ENCODE data around the gene LYSMD2.

The LYSMD2 gene

DNA sequence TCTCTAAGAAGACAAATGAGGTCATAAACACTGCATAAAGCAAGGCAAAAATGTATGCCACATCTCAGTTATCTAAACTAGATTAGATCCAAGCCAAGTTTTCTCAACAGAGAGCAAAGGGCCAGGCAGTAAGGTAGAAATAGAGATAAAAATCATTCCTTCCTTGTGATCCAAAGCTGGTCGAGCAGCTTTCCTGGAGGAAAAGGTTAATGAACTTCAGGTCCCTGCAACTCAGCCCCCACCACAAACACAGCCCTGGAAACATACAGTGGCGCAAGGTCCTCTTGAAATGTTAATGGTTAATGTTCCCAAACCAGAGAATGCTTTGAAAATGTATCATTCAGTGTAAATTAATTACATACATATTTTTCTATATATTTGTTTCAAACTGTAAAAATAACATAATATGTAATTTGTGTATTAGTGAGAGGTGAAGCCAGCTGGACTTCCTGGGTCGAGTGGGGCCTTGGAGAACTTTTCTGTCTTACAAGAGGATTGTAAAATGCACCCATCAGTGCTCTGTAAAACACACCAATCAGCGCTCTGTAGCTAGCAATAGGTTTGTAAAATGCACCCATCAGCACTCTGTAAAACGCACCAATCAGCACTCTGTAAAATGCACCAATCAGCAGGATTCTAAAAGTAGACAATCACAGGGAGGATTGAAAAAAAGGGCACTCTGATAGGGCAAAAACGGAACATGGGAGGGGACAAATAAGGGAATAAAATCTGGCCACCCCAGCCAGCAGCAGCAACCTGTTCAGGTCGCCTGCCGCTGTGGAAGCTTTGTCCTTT is 17.1 kb downstream of the LYSMD2 start:
- DNase-seq (ENCODE audit: low read depth, low spot score): no peak

- DNase-seq (ENCODE audit: low read depth, low spot score): no peak
Measured at GRCh38 chr15:51718746-51719145, 18.7 kb downstream of the LYSMD2 start.

DNA sequence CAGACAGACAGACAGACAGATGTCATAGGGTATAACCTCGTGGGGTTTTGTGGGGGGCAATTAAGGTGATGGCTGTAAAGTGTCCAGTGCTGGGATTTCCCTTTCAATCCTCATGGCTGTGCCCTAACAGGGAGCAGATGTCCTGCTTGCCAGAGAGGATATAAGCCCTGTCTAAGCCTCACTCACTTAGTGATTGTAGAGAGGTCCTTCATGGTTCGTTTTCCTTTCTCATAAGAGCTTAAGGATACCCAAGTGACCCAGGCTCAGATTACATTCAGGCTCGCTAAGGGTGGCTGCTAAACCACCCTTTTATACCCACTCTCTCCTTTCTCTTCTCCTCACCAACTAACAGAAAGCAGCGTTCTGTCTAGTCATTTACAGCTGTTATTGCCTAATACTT is 19.2 kb downstream of the LYSMD2 start:
- DNase-seq (ENCODE audit: low read depth, low spot score): no peak

GRCh38 chr15:51714911-51715310 is 22.5 kb downstream of the LYSMD2 start:
- DNase-seq (ENCODE audit: low read depth, low spot score): no peak

- DNase-seq (ENCODE audit: low read depth, low spot score): no peak
Measured at GRCh38 chr15:51714162-51714561, 23.3 kb downstream of the LYSMD2 start.

DNA sequence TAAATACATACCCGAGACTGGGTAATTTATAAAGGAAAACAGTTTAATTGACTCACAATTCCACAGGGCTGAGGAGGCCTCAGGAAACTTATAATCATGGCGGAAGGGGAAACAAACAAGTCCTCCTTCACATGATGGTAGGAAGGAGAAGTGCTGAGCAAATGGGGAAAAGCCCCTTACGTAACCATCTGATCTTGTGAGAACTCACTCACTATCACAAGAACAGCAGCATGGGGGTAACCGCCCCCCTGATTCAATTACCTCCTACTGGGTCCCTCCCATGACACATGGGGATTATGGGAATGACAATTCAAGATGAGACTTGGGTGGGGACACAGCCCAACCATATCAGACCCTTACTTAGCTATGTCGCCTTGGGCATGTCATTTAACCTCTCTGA is 28.4 kb downstream of the LYSMD2 start:
- no peak for DNase-seq (ENCODE audit: low read depth, low spot score)

GRCh38 chr15:51708013-51708412 is 29.4 kb downstream of the LYSMD2 start:
- no peak for DNase-seq (ENCODE audit: low read depth, low spot score)

DNA sequence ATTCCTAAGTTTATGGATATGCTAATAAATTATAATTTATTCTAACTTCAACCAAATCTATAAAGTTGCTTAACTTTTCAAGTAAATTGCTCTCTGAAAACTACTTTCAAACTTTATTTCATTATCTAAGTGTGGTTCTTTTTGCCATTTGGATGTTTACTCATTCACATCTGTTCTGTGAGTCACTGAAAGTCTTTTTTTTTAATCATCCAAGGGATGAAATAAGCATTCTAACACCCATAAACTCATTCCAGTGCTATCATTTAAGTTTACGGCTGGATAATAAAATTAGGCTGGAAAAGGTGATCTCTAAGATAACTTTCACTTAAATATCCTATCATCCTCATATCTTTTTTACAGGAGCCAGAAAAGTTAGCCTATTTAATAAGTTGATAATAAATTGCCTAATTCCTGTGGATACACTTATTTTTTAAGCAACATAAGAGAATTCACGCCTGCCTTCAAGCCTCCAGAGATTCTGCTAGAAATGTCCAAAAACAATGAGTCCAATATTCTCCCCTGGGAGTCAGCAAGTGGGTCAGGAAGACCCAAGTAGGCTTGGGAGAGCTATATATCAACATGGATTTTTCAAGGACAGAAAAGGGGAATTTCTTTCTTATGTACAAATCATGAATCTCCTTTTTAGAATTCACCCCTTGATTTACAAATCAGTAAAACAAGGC is 30.4 kb downstream of the LYSMD2 start:
- DNase-seq (ENCODE audit: low read depth, low spot score): no peak

DNA sequence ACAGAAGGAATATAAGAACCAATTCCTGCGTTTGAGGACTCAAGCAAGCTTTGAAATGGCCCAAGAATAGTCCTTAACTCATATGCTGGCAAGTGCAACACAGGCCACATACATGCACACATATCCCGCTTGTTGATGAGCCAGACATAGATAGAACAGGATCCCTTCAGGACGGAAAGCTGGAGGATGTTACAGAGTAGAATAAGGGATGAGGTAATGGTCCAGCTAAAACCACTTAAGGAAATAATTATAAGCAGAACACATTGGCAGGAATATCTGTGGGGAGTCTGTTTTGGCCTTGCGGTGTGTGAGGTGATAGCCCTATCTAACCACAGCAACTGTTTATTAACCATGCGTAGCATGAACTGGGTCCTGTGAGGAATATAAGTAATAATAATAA is 31.2 kb downstream of the LYSMD2 start:
- DNase-seq (ENCODE audit: low read depth, low spot score): no peak

GRCh38 chr15:51702710-51703109 is 34.7 kb downstream of the LYSMD2 start:
- DNase-seq (ENCODE audit: low read depth, low spot score): no peak

DNA sequence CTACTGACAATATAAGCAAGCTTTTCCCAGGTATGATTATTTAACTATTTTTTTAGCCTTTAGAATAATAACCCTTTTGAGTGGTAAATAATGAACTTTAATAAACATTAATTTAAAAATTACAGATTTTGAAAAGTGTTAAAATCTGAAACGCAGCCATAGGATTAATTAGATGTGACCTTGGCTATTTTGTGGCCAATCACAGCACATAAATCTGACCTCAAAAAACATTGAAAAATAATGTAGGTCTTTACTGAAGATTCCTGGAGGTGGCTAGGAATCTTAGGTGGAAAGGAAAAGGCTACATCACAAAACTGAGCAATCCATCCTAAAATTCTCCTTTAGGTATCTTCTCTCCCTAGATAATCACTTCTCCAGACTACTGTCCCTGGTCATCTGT is 38.1 kb downstream of the LYSMD2 start:
- DNase-seq (ENCODE audit: low read depth, low spot score): no peak

DNA sequence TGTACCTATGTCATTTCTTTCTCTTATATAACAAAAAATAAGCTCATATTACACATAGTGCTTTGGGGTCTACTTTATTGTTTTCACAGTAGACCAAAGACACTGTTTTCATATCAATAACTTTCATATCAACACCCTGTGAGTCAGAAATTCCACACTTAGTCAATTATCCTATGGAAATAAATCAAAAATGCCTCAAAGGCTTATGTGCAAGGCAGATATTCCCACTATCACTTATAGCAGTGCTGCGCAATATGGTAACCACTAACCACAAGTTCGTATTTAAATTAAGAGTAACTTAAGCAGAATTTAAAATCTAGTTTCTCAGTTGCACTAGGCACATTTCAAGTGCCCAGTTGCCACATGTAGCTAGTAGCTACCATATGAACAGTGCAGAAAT is 40.3 kb downstream of the LYSMD2 start:
- DNase-seq (ENCODE audit: low read depth, low spot score): no peak

- DNase-seq (ENCODE audit: low read depth, low spot score): no peak
Measured at GRCh38 chr15:51696566-51696965, 40.9 kb downstream of the LYSMD2 start.

- DNase-seq (ENCODE audit: low read depth, low spot score): no peak
Measured at GRCh38 chr15:51692154-51692553, 45.3 kb downstream of the LYSMD2 start.

- no peak for DNase-seq (ENCODE audit: low read depth, low spot score)
Measured at GRCh38 chr15:51688863-51689262, 48.6 kb downstream of the LYSMD2 start.

- DNase-seq (ENCODE audit: low read depth, low spot score): no peak
Measured at GRCh38 chr15:51687565-51687964, 49.9 kb downstream of the LYSMD2 start.

GRCh38 chr15:51681303-51681963 is 56.0 kb downstream of the LYSMD2 start, which contains the start of gene SCG3:
Gene SCG3, plus strand, starts transcription at chr15:51681503. Its CDS starts 253 bp downstream, at chr15:51681756.
- DNase-seq (ENCODE audit: low read depth, low spot score): peak; percentile 13

DNA sequence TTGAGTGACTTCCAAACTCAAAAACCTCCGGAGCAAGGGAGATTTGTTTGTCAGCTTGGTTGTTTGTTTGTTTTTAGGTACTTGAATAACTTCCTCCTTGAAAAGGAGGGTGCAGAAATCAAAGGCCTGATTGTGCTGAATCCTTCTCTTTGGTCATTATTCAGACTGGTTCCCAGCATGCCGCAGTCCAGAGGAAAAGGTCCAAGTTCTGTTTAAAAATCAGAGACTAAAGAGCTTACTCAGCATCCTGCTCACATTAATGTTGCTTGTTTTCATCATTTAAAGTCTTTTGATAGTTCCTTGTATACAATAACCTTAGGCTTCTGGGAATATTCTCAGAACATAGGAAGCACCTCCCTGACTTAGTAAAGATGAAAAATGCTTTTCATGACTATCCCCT is 57.1 kb downstream of the LYSMD2 start:
- no peak for DNase-seq (ENCODE audit: low read depth, low spot score)

DNA sequence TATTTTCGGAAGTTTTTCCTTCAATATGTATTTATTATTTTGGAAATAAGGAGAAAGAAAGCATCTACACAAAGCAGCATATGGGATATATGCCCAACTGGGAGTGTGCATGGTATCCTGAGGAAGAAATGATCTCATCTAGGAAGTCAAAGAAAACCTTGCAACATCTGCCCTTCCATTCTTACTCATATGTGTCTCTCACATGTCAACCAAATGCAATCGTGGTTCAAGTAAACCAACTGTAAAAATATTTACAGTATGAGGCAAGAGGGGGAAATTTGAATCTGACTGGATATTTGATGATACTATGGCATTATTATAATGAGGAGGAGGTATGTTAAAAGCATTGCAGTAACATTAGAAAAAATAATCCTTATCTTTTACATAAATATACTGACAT is 59.4 kb downstream of the LYSMD2 start:
- DNase-seq (ENCODE audit: low read depth, low spot score): no peak

DNA sequence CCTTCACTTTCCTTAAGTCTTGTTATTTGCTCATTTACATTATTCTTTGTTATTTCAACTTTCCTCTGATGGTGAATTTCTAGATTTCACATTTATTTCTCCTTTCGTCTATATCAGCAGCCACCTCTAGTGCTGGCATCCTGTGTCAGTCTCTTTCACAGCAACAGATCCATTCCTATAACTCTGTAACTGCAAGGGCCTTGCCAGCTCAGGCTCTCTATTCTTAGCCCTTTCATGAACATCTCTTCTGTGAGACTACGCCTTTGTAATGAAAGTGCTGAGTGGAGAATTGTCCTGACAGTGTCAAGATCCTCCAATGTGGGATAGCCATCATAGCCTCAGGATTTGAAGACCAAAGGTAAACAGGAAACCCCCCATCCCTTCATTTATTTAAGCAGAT is 60.0 kb downstream of the LYSMD2 start:
- no peak for DNase-seq (ENCODE audit: low read depth, low spot score)

DNA sequence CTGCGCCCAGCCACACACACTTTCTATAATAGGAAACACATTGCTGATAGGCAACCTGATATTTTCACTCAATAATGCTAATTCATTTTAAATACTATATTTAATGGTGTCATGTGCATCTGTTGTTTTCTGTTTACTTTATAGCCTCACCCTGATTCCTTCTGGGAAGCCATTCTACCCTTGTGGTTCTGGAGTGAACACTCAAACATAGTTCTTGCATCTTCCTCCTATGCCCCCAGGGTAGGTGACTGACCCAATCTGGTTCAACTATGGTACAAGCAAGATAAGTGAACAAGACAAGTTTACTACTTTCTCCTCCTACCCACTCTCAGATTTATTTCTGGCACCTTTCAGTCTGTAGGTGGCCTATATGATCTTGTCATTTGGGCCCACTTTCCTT is 60.4 kb downstream of the LYSMD2 start:
- DNase-seq (ENCODE audit: low read depth, low spot score): no peak

DNA sequence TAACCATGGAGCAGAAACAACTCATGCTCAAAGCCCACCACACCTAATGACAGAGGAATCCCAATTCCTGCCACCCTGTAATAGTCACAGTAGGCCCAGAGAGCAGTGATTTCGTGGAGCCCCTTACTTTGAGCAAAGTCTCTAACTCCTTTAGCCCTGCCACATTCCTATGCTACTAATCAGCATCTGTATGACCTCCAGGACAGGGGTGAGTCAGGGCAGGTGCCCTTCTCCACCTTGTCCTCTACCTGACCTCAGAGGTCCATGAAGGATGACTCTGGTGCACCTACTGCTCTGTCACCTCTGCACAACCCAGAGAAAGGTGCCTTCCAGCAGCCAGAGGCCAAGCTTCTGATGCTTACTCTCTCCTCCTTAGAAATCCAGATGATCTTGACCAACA is 62.2 kb downstream of the LYSMD2 start:
- DNase-seq (ENCODE audit: low read depth, low spot score): no peak

All from activated naive CD8-positive, alpha-beta T cell treated with anti-CD3 and anti-CD28 coated beads, Interleukin-2, amount 50 U/mL, for 16 hours (primary cell).